Measurements from ENCODE around the gene RPL13A. TPM values are rescaled to one million over a fixed set of nuclear protein-coding genes. Genes with fewer than 3 reads are reported as not detected.

RPL13A gene
- total RNA-seq, 1 experiment from 2014 or later = 3,286 TPM

DNA sequence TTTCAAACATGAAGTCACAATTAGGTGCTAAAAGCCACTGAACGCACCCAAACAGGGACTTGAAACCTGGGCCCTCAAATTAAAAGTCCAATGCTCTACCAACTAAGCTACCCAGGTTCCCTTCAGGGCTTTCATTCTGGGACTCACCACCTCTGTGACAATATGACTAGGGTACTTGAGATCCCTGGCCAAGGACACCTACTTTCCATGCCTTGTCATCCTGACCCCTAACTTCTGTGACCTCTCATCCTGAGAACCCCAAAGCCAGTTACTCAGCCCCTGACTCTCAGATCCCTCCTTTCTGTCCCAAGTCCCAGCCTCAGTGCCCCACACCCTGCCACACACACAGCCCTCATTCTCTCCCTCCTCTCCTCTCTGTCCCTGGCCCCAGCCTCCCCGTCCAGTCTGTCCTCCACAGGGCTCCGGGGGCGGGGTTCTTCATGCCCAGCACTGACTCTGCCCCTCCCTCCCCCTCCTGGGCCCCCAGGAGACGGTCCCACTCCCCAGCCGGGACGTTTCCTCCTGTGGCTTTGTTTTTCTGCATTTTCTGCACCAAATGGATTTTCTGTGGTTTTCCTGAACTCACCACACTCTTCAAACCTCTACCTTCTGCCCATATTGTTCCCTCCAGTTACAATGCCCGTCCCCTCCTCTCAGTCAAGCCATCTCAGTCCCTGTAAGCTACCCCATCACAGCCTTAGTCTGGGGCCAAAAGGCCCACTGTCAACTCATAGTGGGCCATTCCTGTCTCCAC, 47.4 kb downstream of the RPL13A start:
- Histone ChIP-seq H4K5ac (ENCODE audit: insufficient read length, low read depth, low read length) (no peak overlapping the region), H3K27ac (ENCODE audit: insufficient read length, low read depth, low read length) (no peak overlapping the region), H2AK5ac (ENCODE audit: insufficient read length, low read length) (no peak overlapping the region), H3K18ac (ENCODE audit: insufficient read length, low read depth, low read length) (no peak overlapping the region), H2AFZ (ENCODE audit: low read length) (no peak overlapping the region), H3K23me2 (ENCODE audit: insufficient read length, low read depth, low read length, poor library complexity, severe bottlenecking) (peaks cover 9% of the 10 kb centered on the region), H3K4me1 (ENCODE audit: insufficient read depth, low read length) (no peaks in the 10 kb centered on the region), H2BK20ac (ENCODE audit: low read depth, low read length, poor library complexity, severe bottlenecking) (no peak overlapping the region), H3K23ac (ENCODE audit: insufficient read length, low read depth, low read length) (no peak overlapping the region), H2BK12ac (ENCODE audit: insufficient read length, low read depth, low read length) (no peak overlapping the region), H3K14ac (ENCODE audit: insufficient read depth, low read length) (no peak overlapping the region), H3K9me3 (ENCODE audit: control insufficient read depth, low read depth, low read length) (no peaks in the 10 kb centered on the region), H3K56ac (ENCODE audit: insufficient read length, low read depth, low read length) (no peak overlapping the region), H3K4me2 (ENCODE audit: insufficient read depth, insufficient read length, low read length) (peak overlapping the region; percentile 68), H4K91ac (ENCODE audit: insufficient read length, low read depth, low read length) (no peak overlapping the region), H4K8ac (replicated peaks; ENCODE audit: insufficient read length, low read depth, low read length) (no peak overlapping the region), H3K79me1 (ENCODE audit: insufficient read depth, low read depth, low read length, poor library complexity, severe bottlenecking) (no peaks in the 10 kb centered on the region), H3K79me2 (ENCODE audit: insufficient read depth, low read length) (no peaks in the 10 kb centered on the region), H3T11ph (ENCODE audit: low read length) (no peak overlapping the region), H2BK5ac (ENCODE audit: insufficient read length, low read length) (no peak overlapping the region), H2BK120ac (ENCODE audit: low read depth, low read length, poor library complexity, severe bottlenecking) (no peak overlapping the region), H3K9ac (ENCODE audit: extremely low read depth, insufficient read length, low read length) (no peak overlapping the region), H3K27me3 (ENCODE audit: insufficient read depth, low read length) (no peaks in the 10 kb centered on the region), H2BK15ac (ENCODE audit: low read depth, low read length) (no peak overlapping the region), H3K4ac (ENCODE audit: low read depth, low read length) (no peak overlapping the region), H4K20me1 (ENCODE audit: control insufficient read depth, insufficient read depth, insufficient read length) (no peaks in the 10 kb centered on the region)
- Mint-ChIP-seq H3K27ac (no peak overlapping the region; a peak in 1 of 7 replicates), H3K4me1 (peaks cover 13 to 18% of the 10 kb centered on the region in 2 experiments), H3K9me3 (no peaks in the 10 kb centered on the region), H3K4me3 (peak overlapping the region; percentile 72 to 85), H3K36me3 (ENCODE audit: insufficient read depth in 1 of 3, low read depth in 3 of 3) (peaks cover 0 to 21% (median 0%) of the 10 kb centered on the region in 3 experiments; a peak in 5 of 7 replicates), H3K27me3 (ENCODE audit: low read depth) (peaks cover 9% of the 10 kb centered on the region)
- no CpG with 5 or more reads among the region's 8 CpGs for WGBS (ENCODE audit: extremely low coverage, insufficient read length, low lambda C conversion rate)
- no peak for TF ChIP-seq CTCF (conservative IDR thresholded peaks at IDR 0.05)
- DNase-seq = no peak

All from H9 (cell line).